DND-41 (cell line): ENCODE measurements around the gene GALK1.
A peak's percentile ranks its signal among the peaks of the same experiment; 100 is the strongest.

ENCODE experiments used
- ATAC-seq: fragments of 200-7000 bp; cut with Tn5 transposase; 3 replicates; pipeline ENCODE4 v1.9.1; 2021; ENCODE audit warnings: low read depth; ENCODE audit not compliant: insufficient read depth
- DNase-seq: peaks from one replicate; pipeline ENCODE4 v3.0.0-alpha.2; 2020
- H2AFZ ChIP-seq: 2 replicates; pipeline ENCODE4 v1.6.0; 2012; ENCODE audit warnings: low read depth, low read length
- H3K27ac ChIP-seq: 2 replicates; pipeline ENCODE4 v1.5.1; 2012; ENCODE audit warnings: low read length, inconsistent platforms
- H3K27me3 ChIP-seq: fragments of 200-600 bp; sonication (generic); 2 replicates; pipeline ENCODE4 v1.6.0; 2012; ENCODE audit warnings: low read length, mild to moderate bottlenecking, inconsistent platforms; ENCODE audit not compliant: insufficient read depth, poor library complexity
- H3K36me3 ChIP-seq: 2 replicates; pipeline ENCODE4 v1.5.1; 2012; ENCODE audit warnings: low read length, inconsistent platforms; ENCODE audit not compliant: insufficient read depth
- H3K4me1 ChIP-seq: 2 replicates; pipeline ENCODE4 v1.5.1; 2012; ENCODE audit warnings: mild to moderate bottlenecking, low read length; ENCODE audit not compliant: insufficient read depth
- H3K4me2 ChIP-seq: 2 replicates; pipeline ENCODE4 v1.6.0; 2012; ENCODE audit warnings: mild to moderate bottlenecking, moderate library complexity, low read length, inconsistent platforms; ENCODE audit not compliant: insufficient read depth
- H3K4me3 ChIP-seq, 2 experiments: fragments of 200-600 bp in 1 of 2; shearing (Covaris generic) in 1 of 2; 2 replicates each; pipeline ENCODE4 v1.5.1; 2012 to 2016; ENCODE audit warnings: inconsistent platforms in 2 of 2, low read length in 2 of 2, mild to moderate bottlenecking in 2 of 2, low read depth in 1 of 2, moderate library complexity in 1 of 2
- H3K79me2 ChIP-seq: 2 replicates; pipeline ENCODE4 v1.6.0; 2012; ENCODE audit warnings: low read length, inconsistent platforms; ENCODE audit not compliant: insufficient read depth
- H3K9ac ChIP-seq: 2 replicates; pipeline ENCODE4 v1.6.0; 2012; ENCODE audit warnings: low read depth, mild to moderate bottlenecking, inconsistent platforms, low read length, moderate library complexity
- H3K9me3 ChIP-seq: 2 replicates; pipeline ENCODE4 v1.5.1; 2012; ENCODE audit warnings: low read length, moderate library complexity, mild to moderate bottlenecking, inconsistent platforms; ENCODE audit not compliant: insufficient read depth, severe bottlenecking
- H4K20me1 ChIP-seq: 2 replicates; pipeline ENCODE4 v1.6.0; 2012; ENCODE audit warnings: low read length; ENCODE audit not compliant: insufficient read depth
- EZH2 ChIP-seq: IDR thresholded peaks from 3 replicates; pipeline ENCODE4 v1.6.1; 2012; ENCODE audit warnings: borderline replicate concordance, low read depth, mild to moderate bottlenecking, moderate library complexity, low read length, inconsistent platforms; ENCODE audit not compliant: severe bottlenecking
- TF ChIP-seq, protein P1 (sequence below): IDR thresholded peaks from 2 replicates; pipeline ENCODE4 v1.5.1; 2012; ENCODE audit warnings: borderline replicate concordance, low read length, moderate library complexity, mild to moderate bottlenecking; ENCODE audit not compliant: poor library complexity, severe bottlenecking; ENCODE audit errors: extremely low read depth

The GALK1 gene

DNA sequence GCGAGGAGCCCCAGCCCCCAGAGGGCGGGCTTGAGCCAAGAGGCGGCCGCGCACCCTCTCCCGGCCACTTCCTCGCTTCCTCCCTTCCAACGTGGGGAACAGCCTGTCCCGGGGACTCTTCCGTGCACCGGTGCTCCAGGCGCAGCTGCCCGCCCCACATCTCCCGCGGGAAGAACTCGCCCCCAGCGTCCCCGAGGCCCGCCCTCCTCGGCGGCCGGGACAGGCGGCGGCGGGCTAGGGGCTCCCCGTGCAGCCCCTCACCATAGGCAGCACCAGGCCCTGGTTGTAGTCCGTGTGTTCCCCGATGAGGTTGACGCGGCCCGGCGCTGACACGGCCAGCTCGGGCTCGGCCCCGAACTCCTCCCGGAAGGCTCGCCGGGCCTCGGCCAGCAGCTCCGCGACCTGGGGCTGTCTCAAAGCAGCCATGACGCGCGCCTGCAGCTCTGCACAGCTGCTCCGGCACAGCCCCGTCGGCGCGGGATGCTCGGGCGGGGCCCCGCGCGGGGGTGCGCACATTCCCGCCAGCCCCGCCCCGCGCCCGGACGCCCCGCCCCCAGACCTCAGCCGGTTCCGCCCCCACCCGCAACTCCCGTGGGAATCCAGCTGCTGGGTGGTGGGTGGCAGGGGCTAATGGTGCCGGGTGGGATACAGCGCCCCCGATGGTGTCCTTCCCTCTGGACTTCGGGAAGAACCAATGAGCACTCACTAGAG, at the start of gene GALK1:
TSS of gene GALK1 (minus strand) at position 482 of the 711 bp plus-strand sequence. CDS start at position 426, 56 bp downstream.
- peak within 1 kb of the TSS; percentile 83 for H3K9ac ChIP-seq
- peak; percentile 88 for ATAC-seq
- H3K4me2 ChIP-seq: peak within 1 kb of the TSS; percentile 99
- H4K20me1 ChIP-seq: 0 out of 2 replicates have a peak, but pooled peaks cover 4% of the 10 kb centered on the region
- peak; percentile 79 for DNase-seq
- H3K79me2 ChIP-seq: no peaks in the 10 kb centered on the region
- H3K4me3 ChIP-seq: peak within 1 kb of the TSS; percentile 70 to 82
- no peak for TF ChIP-seq EZH2
- TF ChIP-seq, protein P1, sequence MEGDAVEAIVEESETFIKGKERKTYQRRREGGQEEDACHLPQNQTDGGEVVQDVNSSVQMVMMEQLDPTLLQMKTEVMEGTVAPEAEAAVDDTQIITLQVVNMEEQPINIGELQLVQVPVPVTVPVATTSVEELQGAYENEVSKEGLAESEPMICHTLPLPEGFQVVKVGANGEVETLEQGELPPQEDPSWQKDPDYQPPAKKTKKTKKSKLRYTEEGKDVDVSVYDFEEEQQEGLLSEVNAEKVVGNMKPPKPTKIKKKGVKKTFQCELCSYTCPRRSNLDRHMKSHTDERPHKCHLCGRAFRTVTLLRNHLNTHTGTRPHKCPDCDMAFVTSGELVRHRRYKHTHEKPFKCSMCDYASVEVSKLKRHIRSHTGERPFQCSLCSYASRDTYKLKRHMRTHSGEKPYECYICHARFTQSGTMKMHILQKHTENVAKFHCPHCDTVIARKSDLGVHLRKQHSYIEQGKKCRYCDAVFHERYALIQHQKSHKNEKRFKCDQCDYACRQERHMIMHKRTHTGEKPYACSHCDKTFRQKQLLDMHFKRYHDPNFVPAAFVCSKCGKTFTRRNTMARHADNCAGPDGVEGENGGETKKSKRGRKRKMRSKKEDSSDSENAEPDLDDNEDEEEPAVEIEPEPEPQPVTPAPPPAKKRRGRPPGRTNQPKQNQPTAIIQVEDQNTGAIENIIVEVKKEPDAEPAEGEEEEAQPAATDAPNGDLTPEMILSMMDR: peak; percentile 69
- H3K9me3 ChIP-seq: no peaks in the 10 kb centered on the region
- H2AFZ ChIP-seq: peak within 1 kb of the TSS; percentile 83
- peaks cover 22% of the 10 kb centered on the region for H3K4me1 ChIP-seq
- peak within 1 kb of the TSS; percentile 73 for H3K27ac ChIP-seq
- peaks cover 7% of the 10 kb centered on the region; the same call in 1 of the 2 replicates for H3K36me3 ChIP-seq
- H3K27me3 ChIP-seq: no peaks in the 10 kb centered on the region

DNA sequence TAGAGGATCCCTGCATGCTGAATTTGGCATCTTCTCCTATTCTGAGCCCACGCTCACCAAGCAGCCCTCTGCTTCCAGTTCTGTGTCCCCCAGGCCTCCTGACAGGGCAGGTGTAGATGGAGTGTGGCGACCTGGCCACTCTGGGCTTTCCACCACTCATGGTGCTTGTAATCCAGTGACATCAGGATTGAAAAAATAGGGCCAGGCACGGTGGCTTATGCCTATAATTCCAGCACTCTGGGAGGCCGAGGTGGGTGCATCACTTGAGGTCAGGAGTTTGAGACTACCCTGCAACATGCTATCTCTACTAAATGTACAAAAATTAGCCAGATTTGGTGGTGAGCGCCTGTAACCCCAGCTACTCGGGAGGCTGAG, 49.0 kb upstream of the GALK1 start:
- no peaks in the 10 kb centered on the region for H3K4me1 ChIP-seq
- no peaks in the 10 kb centered on the region for H3K27me3 ChIP-seq
- no peak overlapping the region for H3K4me2 ChIP-seq
- H3K9ac ChIP-seq: no peak overlapping the region
- peaks cover 19% of the 10 kb centered on the region for H4K20me1 ChIP-seq
- no peak overlapping the region for H3K27ac ChIP-seq
- ATAC-seq: no peak
- peaks cover 9% of the 10 kb centered on the region; the same call in 1 of the 2 replicates for H3K79me2 ChIP-seq
- DNase-seq: no peak
- H2AFZ ChIP-seq: no peak overlapping the region
- H3K4me3 ChIP-seq: no peak overlapping the region
- no peaks in the 10 kb centered on the region for H3K9me3 ChIP-seq
- peaks cover 98% of the 10 kb centered on the region for H3K36me3 ChIP-seq
- no peak for TF ChIP-seq EZH2
- TF ChIP-seq, protein P1: no peak

DNA sequence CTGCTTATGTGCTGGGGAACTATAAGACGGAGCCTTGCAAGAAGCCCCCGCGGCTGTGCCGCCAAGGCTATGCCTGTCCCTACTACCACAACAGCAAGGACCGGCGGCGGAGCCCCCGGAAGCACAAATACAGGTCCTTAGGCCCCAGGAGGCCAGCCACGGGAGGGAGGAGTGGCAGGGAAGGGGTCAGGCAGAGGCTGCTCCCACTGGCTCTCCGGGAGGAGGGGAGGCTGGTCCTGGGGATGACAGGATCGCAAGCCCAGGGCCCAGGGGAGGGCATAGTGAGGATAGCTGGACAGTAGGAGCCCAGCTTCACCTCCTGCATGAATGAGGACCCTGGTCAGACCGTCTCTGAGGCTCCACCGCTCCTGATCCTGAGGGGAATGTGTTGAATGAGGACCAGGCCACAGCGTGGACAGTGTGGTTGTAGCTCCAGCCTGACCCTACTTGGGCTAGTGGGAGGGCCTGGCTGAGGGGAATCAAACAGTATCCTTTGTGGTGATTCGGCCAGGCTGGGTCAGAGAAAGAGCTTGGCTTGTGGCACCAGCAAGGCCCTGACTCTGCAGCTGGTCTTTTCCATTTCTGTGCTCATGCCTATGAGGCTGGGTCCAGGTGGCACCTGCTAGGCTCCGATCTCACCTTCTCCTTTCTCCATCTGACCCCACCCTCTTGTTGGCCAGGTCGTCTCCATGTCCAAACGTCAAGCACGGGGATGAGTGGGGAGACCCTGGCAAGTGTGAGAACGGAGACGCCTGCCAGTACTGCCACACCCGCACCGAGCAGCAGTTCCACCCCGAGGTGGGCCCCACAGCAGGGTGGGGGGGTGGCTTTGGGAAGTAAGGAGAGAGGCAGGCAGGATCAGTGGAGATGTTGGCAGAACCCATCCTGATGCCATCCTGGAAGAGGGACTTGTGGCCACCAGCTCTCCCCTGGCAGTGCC, 48.4 kb upstream of the GALK1 start:
- no peaks in the 10 kb centered on the region for H3K27me3 ChIP-seq
- no peak overlapping the region for H3K4me2 ChIP-seq
- H3K27ac ChIP-seq: no peak overlapping the region
- H3K4me3 ChIP-seq: no peak overlapping the region
- peaks cover 23% of the 10 kb centered on the region for H4K20me1 ChIP-seq
- DNase-seq (no peak), ATAC-seq (no peak)
- H3K9ac ChIP-seq: no peak overlapping the region
- TF ChIP-seq, protein P1: no peak
- TF ChIP-seq EZH2: no peak
- H3K79me2 ChIP-seq: peaks cover 14% of the 10 kb centered on the region; the same call in 1 of the 2 replicates
- H2AFZ ChIP-seq: no peak overlapping the region
- no peaks in the 10 kb centered on the region for H3K9me3 ChIP-seq
- peaks cover 96% of the 10 kb centered on the region for H3K36me3 ChIP-seq
- no peaks in the 10 kb centered on the region for H3K4me1 ChIP-seq
